Activated effector memory CD4-positive, alpha-beta T cell treated with Interleukin-2 at 50 U/mL for 16 hours (primary cell): Measurements from ENCODE around the gene XCL2.
"Not testable (repeated sequence)": the region's sequence is repeated elsewhere in the genome, so short reads cannot be mapped to it uniquely, and the experiment has no call there.

Experiments
- DNase-seq: peaks from one replicate; pipeline ENCODE4 v3.0.0-alpha.2; 2020

The XCL2 gene

DNA sequence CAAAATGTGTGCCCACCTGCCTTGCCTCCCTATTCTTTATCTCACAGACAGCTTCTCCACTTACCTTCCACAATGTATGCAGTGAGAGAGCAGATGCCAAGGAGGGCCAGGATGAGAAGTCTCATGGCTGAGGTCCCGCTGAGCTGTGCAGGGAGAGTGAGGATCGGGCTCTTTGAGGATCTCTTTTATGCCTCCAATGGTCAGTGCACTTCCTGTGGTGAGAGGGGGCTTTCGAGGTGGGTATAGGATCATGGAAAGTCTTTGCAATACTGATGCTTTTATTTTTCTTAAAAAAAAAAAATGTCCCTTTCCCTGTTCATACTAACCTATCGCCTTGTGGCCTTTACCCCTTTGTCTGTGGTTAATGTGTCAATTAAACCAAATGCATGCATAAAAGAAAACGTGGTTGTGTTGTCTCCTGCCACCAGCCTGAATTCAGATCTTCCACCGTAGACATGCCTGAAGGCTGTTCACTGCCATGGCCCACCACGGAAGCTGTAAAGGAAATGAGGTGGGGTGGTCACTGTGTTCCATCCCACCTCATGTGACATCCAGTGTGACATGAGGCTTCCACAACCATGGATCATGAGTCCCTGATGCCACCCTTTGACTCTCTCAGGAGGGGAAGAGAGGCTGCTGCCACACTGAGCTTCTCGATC is at the start of gene XCL2:
Gene XCL2 (minus strand): TSS at position 158 of the 659 bp plus-strand sequence. CDS start 33 bp downstream, at position 125.
- not testable (repeated sequence) for DNase-seq

DNA sequence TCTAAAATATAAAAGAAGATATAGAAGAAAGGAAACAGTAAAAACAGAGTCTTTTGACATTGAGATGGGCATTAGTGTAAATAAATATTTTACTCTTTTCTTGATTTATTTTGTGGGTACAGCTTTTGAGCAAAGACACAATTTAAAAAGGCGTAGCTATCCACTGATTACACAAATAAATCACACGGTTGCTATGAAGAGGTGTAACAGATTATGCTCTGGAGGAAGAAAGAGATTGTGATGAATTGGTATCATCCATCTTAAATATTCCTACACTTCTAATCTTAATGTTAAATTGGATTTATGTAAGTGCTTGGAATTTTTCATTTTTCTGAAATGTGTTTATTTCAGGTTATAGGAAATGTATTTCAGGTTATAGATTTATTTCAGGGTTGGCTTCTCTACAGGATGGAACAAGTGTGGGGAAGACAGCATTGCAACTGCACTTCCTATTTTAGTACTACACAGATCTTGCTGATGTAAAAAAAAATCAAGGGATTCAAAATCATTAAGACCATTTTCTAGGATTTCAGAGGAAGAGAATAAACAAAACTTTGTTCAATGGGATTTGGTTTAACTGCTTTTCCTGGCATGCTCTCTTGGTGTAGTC is 47.9 kb upstream of the XCL2 start:
- no peak for DNase-seq

DNA sequence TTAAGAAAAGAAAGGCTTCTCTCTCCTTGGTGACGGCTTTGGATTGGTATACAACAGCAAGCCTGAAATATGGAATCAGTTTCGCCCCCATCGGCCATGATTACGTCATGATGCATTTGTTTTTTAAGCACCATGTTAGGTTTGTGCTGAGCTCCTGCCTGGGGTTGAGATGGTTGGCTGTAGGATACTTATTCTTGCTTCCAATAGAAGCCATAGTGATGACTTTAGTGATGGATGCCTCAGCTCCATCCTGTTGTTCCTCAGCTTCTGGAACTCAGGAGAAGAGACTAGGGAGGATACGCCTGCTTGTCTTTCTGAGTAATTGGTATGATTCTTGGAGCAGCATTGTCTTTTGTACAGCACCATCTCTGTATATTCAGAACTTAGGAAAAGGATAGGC is 47.3 kb upstream of the XCL2 start:
- DNase-seq = no peak

DNA sequence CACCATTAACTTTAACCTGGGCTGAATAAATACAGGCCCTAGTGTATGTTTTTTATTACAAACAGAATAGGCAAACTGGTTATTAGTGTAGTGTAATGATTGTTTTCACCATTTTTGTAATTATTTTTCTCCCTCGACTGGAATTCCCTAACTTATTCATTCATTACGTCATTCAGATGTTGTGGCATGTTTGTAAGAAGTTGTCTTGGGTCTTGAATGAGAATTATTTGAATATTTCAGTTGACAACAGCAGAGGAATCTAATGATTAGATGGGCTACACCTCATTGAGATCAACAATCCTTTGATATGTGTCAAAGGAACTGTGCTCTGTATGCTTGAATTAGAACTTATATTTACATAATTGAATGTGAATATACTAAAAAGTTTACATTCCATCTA is 45.4 kb upstream of the XCL2 start:
- DNase-seq = no peak

DNA sequence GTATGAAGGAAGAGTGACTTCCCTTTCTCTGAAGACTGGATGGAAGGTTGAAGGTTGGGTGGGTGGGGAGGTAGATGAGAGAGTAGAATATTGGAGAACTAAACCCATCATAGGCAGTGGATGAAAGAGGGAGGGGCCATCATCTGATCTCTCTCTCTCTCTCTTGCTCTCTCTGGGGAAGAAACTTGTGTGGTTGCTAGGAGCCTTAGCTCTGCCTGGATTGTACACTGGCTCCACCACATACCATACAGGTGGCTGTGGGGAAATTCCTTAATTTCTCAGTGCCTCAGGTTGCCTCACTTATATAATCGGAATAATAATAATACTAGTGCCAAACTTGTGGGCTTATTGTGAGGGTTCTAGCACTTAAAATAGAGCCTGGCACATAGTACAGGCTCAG is 42.1 kb upstream of the XCL2 start:
- DNase-seq = no peak

- DNase-seq = no peak
Measured at GRCh38 chr1:168585191-168585590, 41.4 kb upstream of the XCL2 start.

DNA sequence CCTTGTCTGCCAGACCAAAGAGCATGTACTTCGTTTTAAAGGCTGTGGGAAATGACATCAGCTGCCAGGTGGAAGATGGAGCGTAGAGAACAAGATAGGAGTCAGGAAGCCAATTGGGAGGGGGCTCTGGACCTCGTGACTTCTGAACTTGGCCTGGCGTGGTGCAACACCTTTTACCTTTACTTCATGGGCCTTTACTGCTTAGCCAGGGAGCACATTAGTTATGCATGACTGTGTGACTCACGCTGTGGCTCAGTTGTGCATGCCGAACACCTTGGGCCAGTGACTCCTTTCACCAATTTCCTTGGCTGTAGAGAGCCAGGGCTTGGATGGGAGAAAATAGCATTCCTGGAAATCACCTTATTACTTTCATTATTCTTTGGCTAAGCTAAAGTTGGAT is 39.8 kb upstream of the XCL2 start:
- no peak for DNase-seq

- no peak for DNase-seq
Measured at GRCh38 chr1:168582688-168583336, 39.0 kb upstream of the XCL2 start.

- no peak for DNase-seq
Measured at GRCh38 chr1:168581817-168582572, 38.2 kb upstream of the XCL2 start.

DNA sequence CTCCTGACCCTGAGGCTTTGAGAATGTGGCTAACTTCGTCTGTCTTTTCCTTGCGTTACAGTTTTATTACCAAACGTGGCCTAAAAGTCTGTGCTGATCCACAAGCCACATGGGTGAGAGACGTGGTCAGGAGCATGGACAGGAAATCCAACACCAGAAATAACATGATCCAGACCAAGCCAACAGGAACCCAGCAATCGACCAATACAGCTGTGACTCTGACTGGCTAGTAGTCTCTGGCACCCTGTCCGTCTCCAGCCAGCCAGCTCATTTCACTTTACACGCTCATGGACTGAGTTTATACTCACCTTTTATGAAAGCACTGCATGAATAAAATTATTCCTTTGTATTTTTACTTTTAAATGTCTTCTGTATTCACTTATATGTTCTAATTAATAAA is 37.2 kb upstream of the XCL2 start:
- not testable (repeated sequence) for DNase-seq

DNA sequence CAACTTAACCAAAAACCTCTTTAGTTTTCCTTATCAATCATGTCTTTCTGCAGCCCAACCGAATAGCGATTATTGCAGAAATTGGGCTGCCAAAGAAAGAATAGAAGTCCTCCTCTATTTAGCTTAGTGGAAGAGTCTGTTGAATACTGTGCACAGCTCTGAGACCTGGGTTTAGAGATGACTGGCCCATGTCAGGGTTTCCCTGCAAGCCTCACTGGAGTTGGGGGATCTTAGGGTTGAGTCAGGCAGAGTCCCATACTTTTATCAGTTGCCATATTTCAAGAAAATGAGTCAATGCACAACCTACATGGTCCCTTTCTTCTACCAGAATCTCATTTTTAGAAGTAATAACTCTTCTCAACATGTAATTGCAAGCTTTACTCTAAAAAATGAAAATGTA is 36.5 kb upstream of the XCL2 start:
- not testable (repeated sequence) for DNase-seq

- not testable (repeated sequence) for DNase-seq
Measured at GRCh38 chr1:168578531-168579185, 34.9 kb upstream of the XCL2 start.

DNA sequence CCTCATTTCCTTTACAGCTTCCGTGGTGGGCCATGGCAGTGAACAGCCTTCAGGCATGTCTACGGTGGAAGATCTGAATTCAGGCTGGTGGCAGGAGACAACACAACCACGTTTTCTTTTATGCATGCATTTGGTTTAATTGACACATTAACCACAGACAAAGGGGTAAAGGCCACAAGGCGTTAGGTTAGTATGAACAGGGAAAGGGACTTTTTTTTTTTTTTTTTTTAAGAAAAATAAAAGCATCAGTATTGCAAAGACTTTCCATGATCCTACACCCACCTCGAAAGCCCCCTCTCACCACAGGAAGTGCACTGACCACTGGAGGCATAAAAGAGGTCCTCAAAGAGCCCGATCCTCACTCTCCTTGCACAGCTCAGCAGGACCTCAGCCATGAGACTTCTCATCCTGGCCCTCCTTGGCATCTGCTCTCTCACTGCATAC is 32.5 kb upstream of the XCL2 start, which contains the start of gene XCL1:
Gene XCL1 (plus strand): TSS at position 361 of the 444 bp plus-strand sequence. CDS start 33 bp downstream, at position 394.
- not testable (repeated sequence) for DNase-seq

GRCh38 chr1:168574234-168574633 is 30.4 kb upstream of the XCL2 start:
- DNase-seq = not testable (repeated sequence)

DNA sequence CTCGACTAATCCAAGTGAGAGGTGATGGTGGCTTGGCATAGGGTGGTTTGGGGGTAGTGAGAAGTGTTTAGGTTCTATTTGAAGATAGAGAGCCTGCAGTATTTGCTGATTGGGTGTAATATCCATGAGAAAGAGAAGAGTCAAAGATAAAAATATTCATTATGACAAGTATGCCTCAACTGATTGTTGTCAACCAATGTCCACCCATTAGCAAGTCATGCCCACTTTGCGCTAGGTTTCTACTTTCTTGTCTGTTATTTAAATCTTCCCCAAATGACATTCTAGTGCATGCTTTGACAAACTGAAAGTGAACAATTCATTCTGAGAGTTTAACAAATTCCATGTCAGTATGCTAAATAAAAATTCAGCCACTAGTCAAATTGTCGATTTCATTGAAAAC is 28.8 kb upstream of the XCL2 start:
- no peak for DNase-seq

DNA sequence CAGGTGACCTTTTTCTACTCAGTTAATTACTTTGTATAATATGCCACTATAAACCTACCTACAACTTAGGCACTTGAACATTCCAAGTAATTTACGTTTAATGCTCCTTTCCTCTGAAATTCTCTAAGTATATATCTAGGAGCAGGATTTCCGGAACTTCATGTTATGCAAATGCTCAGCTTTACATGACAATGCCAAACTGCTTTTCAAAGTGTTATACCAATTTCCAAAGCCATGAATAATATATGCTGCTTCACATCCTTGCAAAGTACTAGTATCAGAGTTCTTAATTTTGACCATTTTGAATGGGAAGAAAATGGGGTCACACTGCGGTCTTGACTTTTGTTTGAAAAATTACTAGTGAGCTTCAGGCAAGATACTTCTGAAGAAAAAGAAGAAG is 26.9 kb upstream of the XCL2 start:
- DNase-seq = no peak

GRCh38 chr1:168568346-168568745 is 24.5 kb upstream of the XCL2 start:
- no peak for DNase-seq

DNA sequence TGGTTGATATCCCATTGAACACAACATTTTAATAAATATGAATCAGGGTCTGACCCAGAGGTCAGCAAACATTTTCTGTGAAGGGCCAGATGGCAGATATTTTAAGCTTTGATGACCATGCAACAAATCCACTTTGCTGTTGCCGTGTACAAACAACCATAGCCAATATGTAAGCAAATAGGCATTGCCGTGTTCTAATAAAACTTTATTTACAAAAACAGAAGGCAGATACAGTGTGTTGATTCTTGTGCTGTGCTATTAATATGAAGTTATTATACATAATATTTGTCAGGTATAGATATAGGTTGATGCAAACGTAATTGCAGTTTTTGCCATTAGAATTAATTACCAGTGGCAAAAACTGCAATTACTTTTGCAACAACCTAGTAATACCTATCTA is 23.8 kb upstream of the XCL2 start:
- no peak for DNase-seq

DNA sequence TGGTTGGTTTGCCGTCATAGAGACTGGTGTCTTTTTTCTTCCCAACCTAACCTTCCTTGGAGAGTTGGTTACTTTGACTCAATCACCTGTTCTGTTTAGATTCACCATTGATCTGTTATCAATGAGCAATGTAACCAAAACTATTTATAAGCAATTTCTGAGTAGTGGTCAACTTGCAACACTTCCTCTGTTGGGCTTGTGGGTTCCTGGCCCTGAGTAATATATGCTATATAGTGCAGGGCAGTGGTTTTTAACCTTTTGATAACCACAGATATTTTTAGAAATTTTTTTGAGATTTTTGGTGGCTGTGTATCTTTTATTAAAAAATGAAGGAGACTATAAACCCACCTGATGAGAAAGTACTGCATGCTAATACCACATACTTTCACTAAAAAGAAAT is 23.2 kb upstream of the XCL2 start:
- no peak for DNase-seq

DNA sequence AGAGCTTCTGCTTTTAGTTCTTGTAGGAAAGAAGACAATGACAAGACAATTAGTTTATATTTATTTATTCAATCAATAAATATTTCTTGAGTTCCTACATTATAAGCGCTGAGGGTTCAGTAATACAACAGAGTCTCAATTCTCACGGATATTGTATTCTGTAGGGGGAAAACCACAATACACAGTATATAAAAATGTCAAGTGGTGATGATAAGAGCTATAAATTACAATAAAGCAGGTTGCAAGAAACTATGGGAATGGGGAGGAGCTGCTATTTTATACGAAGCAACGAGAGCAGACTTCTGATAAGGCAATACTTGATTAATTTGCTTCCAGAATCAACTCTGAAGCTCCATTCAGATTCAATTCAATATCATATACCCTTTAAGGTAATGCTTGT is 22.0 kb upstream of the XCL2 start:
- no peak for DNase-seq

DNA sequence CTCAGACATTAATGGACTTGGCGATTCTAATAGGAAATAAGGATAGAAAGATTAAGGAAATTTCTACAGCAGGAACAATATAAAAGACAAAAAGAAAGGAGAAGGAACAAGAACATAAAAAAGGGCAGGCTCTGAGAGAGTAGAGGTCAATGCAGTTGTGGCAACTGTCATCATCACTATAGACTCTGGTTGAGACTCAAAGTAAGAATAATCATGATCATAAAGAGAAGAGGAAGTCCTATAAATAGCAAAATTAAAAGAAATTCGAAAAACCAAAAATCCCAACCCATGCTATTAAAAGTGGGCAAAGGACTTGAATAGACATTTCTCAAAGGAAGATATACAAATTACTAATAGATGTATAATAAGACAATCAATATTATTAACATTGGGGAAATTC is 18.2 kb upstream of the XCL2 start:
- no peak for DNase-seq

- no peak for DNase-seq
Measured at GRCh38 chr1:168560370-168560769, 16.6 kb upstream of the XCL2 start.

DNA sequence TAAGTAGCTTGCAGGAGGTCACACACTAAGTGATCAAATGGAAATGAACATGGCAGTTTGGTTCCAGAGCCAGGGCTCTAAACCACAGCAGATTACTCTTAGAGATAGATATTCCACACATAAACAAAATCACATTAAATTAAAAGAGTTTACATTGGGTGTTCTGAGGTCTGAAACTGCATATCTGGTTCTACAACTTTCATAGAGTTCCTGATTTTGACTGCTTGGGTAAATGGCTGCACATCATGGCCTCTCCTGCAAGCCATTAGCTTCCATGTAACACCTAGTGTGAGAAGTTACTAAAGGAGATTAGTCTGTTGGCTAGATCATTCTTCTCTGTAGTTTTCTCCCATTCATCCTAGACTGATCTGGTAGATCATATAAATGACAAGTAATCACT is 12.8 kb upstream of the XCL2 start:
- no peak for DNase-seq
